Prostate gland (tissue), 2 donors: Measurements from ENCODE around the gene GMDS. TPM values are rescaled to one million over a fixed set of nuclear protein-coding genes. Genes with fewer than 3 reads are reported as not detected.

Experiments
- DNase-seq: peaks from one replicate; pipeline ENCODE4 v3.0.0-alpha.2; 2019; ENCODE audit warnings: low spot score
- H3K27ac ChIP-seq, 2 donors: fragments of 200-600 bp; sonication (generic); 2 replicates each; pipeline ENCODE4 v1.5.1; 2017 to 2019
- H3K27me3 ChIP-seq: fragments of 200-600 bp; sonication (generic); replicated peaks from 2 replicates; pipeline ENCODE4 v1.5.1; 2019; ENCODE audit not compliant: insufficient read depth
- H3K36me3 ChIP-seq, 2 donors: fragments of 200-600 bp; sonication (generic); 1 replicate in 1 of 2; 2 replicates in 1 of 2; pipeline versions ENCODE4 v1.5.1 to v1.8.1; 2017 to 2019
- H3K4me1 ChIP-seq: fragments of 200-600 bp; sonication (generic); replicated peaks from 2 replicates; pipeline ENCODE4 v1.5.1; 2019
- H3K4me3 ChIP-seq, 2 donors: fragments of 200-600 bp; sonication (generic); 2 replicates each; pipeline ENCODE4 v1.5.1; 2017 to 2019
- H3K9me3 ChIP-seq: fragments of 200-600 bp; sonication (generic); 2 replicates; pipeline ENCODE4 v1.5.1; 2017
- POLR2A ChIP-seq: fragments of 450-650 bp; IDR thresholded peaks from one replicate; pipeline ENCODE4 v1.6.1; 2016; ENCODE audit warnings: antibody characterized with exemption, mild to moderate bottlenecking
- POLR2AphosphoS5 ChIP-seq: sonication (generic); formaldehyde crosslinking; IDR thresholded peaks from one replicate; pipeline ENCODE4 v1.6.1; 2017; ENCODE audit warnings: antibody characterized with exemption
- WGBS: methylation state at CpG from one replicate; pipeline ENCODE4 v1.1.5; 2018; 5-methylcytosine and 5-hydroxymethylcytosine counted together
- intact Hi-C: fragments of 100-400 bp; cut with DNase I; formaldehyde crosslinking; loops from one replicate; pipeline ENCODE4 v1.14.2; 2022
- total RNA-seq, 2 donors: library from RNA; depleted of rRNA; stranded (reverse); fragments of >200 nt; gene quantifications; one replicate each; pipeline ENCODE4 v1.1.0, GENCODE V29; 2016
- TF ChIP-seq, protein P1 (sequence below), 4 experiments: fragments of 200-600 bp in 2 of 4; fragments of 450-650 bp in 2 of 4; sonication (generic) in 2 of 4; IDR thresholded peaks; 1 replicate in 3 of 4; 2 replicates in 1 of 4; pipeline ENCODE4 v1.5.1; 2016 to 2019; ENCODE audit warnings: antibody characterized with exemption in 4 of 4, mild to moderate bottlenecking in 2 of 4, moderate library complexity in 2 of 4

Gene GMDS
- total RNA-seq, 2 donors from 2014 or later: 24.9 to 29.9 TPM

- TF ChIP-seq POLR2AphosphoS5 (no peak), POLR2A (no peak)
- TF ChIP-seq, protein P1, sequence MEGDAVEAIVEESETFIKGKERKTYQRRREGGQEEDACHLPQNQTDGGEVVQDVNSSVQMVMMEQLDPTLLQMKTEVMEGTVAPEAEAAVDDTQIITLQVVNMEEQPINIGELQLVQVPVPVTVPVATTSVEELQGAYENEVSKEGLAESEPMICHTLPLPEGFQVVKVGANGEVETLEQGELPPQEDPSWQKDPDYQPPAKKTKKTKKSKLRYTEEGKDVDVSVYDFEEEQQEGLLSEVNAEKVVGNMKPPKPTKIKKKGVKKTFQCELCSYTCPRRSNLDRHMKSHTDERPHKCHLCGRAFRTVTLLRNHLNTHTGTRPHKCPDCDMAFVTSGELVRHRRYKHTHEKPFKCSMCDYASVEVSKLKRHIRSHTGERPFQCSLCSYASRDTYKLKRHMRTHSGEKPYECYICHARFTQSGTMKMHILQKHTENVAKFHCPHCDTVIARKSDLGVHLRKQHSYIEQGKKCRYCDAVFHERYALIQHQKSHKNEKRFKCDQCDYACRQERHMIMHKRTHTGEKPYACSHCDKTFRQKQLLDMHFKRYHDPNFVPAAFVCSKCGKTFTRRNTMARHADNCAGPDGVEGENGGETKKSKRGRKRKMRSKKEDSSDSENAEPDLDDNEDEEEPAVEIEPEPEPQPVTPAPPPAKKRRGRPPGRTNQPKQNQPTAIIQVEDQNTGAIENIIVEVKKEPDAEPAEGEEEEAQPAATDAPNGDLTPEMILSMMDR (IDR thresholded peaks at IDR 0.05): no peak
- Histone ChIP-seq H3K4me1 (no peaks in the 10 kb centered on the region), H3K27ac (no peak overlapping the region), H3K4me3 (no peak overlapping the region), H3K27me3 (no peaks in the 10 kb centered on the region), H3K9me3 (no peaks in the 10 kb centered on the region), H3K36me3 (no peaks in the 10 kb centered on the region)
- no peak for DNase-seq
- intact Hi-C loops: no loop called here
- 75% methylated on average over 2 of the region's 2 CpGs for WGBS
These were observed 471.7 kb downstream of the GMDS start for GRCh38 chr6:1773700-1774099.

- H3K4me1 ChIP-seq: no peaks in the 10 kb centered on the region
- no peak overlapping the region for H3K4me3 ChIP-seq
- no peak for TF ChIP-seq POLR2AphosphoS5
- TF ChIP-seq, protein P1 (IDR thresholded peaks at IDR 0.05): no peak
- no peak for TF ChIP-seq POLR2A
- no peaks in the 10 kb centered on the region for H3K9me3 ChIP-seq
- WGBS: 67% methylated on average over 5 of the region's 5 CpGs
- no peak for DNase-seq
- no peaks in the 10 kb centered on the region for H3K27me3 ChIP-seq
- H3K27ac ChIP-seq: no peak overlapping the region
- no peaks in the 10 kb centered on the region for H3K36me3 ChIP-seq
- intact Hi-C loops: no loop called here
These were observed 474.3 kb downstream of the GMDS start for GRCh38 chr6:1770968-1771723.

- no peak for DNase-seq
- Histone ChIP-seq H3K27ac (no peak overlapping the region), H3K36me3 (no peaks in the 10 kb centered on the region), H3K4me1 (no peaks in the 10 kb centered on the region), H3K9me3 (no peaks in the 10 kb centered on the region), H3K4me3 (no peak overlapping the region), H3K27me3 (no peaks in the 10 kb centered on the region)
- TF ChIP-seq POLR2A (no peak), POLR2AphosphoS5 (no peak)
- TF ChIP-seq, protein P1 (IDR thresholded peaks at IDR 0.05): no peak
- WGBS: 85% methylated on average over 7 of the region's 7 CpGs
- intact Hi-C loops: no loop called here
These were observed 475.0 kb downstream of the GMDS start for GRCh38 chr6:1770435-1770843.

DNA sequence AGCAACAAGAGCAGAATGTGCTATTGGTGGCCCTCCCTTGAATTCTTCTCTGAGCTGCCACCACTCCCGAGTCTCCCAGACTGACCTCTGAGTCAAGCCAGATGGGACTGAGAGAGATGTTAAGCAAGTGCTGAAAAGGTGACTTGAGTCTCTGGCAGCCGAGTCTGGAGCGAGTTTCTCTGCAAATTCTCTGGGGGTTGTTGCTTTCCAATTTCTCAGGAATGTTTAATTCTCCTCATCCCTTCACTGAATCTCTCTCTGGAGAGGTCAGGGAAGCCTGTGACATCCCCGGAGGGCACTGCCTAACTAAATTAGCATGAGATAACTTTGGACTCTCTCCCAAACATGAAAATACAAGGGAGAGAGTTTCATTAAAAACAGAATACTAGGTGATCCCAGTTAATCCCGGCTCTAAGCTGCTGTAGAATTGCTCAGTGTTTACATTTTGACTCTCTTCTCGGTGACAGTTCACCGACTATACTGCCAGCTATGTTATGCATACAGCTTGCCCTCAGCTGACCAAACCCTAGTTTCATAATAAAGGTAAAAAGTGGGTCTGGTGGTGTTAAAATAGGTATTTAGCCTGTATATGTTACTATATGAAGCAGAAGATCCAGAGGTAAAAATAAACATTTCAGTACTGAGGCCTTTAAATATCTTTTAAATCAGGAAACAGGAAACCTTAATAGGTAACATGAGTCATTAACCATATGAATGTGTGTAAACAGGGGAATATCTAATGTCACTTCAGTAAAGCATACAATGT lies 477.7 kb downstream of the GMDS start:
- Histone ChIP-seq H3K27me3 (no peaks in the 10 kb centered on the region), H3K9me3 (no peaks in the 10 kb centered on the region), H3K4me3 (no peak overlapping the region), H3K36me3 (no peaks in the 10 kb centered on the region), H3K27ac (no peak overlapping the region), H3K4me1 (no peaks in the 10 kb centered on the region)
- DNase-seq: no peak
- WGBS: 61% methylated on average over 7 of the region's 7 CpGs
- TF ChIP-seq POLR2A: no peak
- no peak for TF ChIP-seq POLR2AphosphoS5
- TF ChIP-seq, protein P1 (IDR thresholded peaks at IDR 0.05): no peak
- intact Hi-C loops: no loop called here
